NB4 (cell line): ENCODE results near the gene CPT1B.
"Not testable (repeated sequence)": the region's sequence is repeated elsewhere in the genome, so short reads cannot be mapped to it uniquely, and the experiment has no call there.

ENCODE experiments used
- DNase-seq: peaks from one replicate; pipeline ENCODE4 v3.0.0; 2010; ENCODE audit warnings: low read depth
- H3K4me3 ChIP-seq: one replicate; pipeline ENCODE4 v1.5.1; 2011; ENCODE audit warnings: mild to moderate bottlenecking, low read depth, low read length, moderate library complexity
- CTCF ChIP-seq: IDR thresholded peaks from one replicate; pipeline ENCODE4 v1.5.1; 2012; ENCODE audit warnings: low read depth, low read length
- MAX ChIP-seq: IDR thresholded peaks from 2 replicates; pipeline ENCODE4 v1.6.1; 2011; ENCODE audit warnings: low read depth, low read length
- MYC ChIP-seq: IDR thresholded peaks from 2 replicates; pipeline ENCODE4 v1.6.1; 2011; ENCODE audit warnings: low read depth, low read length
- POLR2A ChIP-seq: IDR thresholded peaks from 2 replicates; pipeline ENCODE4 v1.6.1; 2011; ENCODE audit warnings: mild to moderate bottlenecking; ENCODE audit not compliant: insufficient read length; ENCODE audit errors: extremely low read depth

Gene CPT1B

GRCh38 chr22:50620593-50621355 is 42.5 kb upstream of the CPT1B start:
- TF ChIP-seq MYC (no peak), POLR2A (no peak), CTCF (no peak), MAX (no peak)
- peak overlapping the region; percentile 3 for H3K4me3 ChIP-seq
- DNase-seq: peak; percentile 31

GRCh38 chr22:50614296-50614695 is 36.1 kb upstream of the CPT1B start:
- DNase-seq, H3K4me3 ChIP-seq: not testable (repeated sequence)

GRCh38 chr22:50613291-50613981 is 35.2 kb upstream of the CPT1B start:
- no peak overlapping the region for H3K4me3 ChIP-seq
- TF ChIP-seq MAX (no peak), MYC (no peak), CTCF (no peak), POLR2A (no peak)
- DNase-seq: no peak

- DNase-seq: no peak
- TF ChIP-seq CTCF (no peak), POLR2A (no peak), MAX (no peak), MYC (no peak)
- no peak overlapping the region for H3K4me3 ChIP-seq
Observed at GRCh38 chr22:50612528-50613221, 34.4 kb upstream of the CPT1B start.

- TF ChIP-seq MAX: no peak
- TF ChIP-seq POLR2A: no peak
- TF ChIP-seq CTCF: no peak
- DNase-seq: no peak
- H3K4me3 ChIP-seq: no peak overlapping the region
Observed at GRCh38 chr22:50612168-50612527, 33.9 kb upstream of the CPT1B start.
